ENCODE data around the gene MYO7A. TPM values are rescaled to one million over a fixed set of nuclear protein-coding genes. Genes with fewer than 3 reads are reported as not detected.

MYO7A gene
- total and polyA plus RNA-seq, 12 donors, result 0.91 to 6.8 (median 2.8) TPM

DNA sequence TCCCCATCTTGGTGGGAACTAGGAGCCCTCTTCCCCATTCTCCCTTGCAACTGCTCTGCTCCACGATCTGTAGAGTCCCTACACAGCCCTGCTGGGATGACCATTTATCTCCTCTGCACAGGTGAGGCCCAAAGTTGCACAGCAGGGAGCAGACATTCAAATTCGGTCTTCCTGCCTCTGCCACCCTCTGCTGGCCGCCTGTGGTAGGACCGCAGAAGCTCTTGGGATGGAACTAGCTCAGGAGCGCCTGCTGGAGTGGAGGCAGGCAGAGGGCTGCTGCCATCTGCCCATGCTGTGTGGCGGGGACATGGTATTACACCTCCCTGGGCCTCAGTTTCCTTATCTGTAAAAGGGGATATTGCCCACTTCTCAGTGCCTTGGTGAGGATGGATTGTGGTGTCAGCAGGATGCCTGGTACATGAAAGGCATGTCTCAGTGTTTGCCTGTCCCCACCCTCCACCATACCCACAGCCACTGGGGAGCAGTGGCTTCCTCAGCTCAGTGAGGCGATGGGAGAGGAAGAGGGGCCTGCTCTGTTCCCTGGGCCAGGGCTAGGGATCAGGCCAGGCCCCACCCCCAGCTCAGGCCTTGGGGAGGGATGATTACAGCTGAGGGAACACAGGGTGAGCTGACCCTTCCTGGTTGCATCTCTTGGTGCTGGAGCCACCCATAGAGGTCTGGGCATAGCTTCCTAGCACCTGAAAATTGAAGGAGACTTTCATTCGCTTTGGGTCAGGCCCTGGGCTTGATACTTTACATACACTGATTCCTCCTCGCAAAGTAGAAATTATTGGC, 36.7 kb upstream of the MYO7A start:
- peaks cover 0 to 8% (median 0%) of the 10 kb centered on the region in 9 donors for H3K4me1 ChIP-seq
- DNase-seq (peak; percentile 78 to 80), ATAC-seq (peak; percentile 68 to 80 (median 78))
- TF ChIP-seq, protein P1, sequence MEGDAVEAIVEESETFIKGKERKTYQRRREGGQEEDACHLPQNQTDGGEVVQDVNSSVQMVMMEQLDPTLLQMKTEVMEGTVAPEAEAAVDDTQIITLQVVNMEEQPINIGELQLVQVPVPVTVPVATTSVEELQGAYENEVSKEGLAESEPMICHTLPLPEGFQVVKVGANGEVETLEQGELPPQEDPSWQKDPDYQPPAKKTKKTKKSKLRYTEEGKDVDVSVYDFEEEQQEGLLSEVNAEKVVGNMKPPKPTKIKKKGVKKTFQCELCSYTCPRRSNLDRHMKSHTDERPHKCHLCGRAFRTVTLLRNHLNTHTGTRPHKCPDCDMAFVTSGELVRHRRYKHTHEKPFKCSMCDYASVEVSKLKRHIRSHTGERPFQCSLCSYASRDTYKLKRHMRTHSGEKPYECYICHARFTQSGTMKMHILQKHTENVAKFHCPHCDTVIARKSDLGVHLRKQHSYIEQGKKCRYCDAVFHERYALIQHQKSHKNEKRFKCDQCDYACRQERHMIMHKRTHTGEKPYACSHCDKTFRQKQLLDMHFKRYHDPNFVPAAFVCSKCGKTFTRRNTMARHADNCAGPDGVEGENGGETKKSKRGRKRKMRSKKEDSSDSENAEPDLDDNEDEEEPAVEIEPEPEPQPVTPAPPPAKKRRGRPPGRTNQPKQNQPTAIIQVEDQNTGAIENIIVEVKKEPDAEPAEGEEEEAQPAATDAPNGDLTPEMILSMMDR (IDR thresholded peaks at IDR 0.05), result peak; percentile 80 to 94 (median 91)
- no peaks in the 10 kb centered on the region for H3K27me3 ChIP-seq
- 33 to 34% methylated on average over 9 of the region's 9 CpGs for WGBS, 2 donors
- H3K27ac ChIP-seq, result no peak overlapping the region
- H3K36me3 ChIP-seq, result peaks cover 0 to 4% (median 0%) of the 10 kb centered on the region in 9 donors
- intact Hi-C loops (cut with DNase I), result loop anchor here in 9 of 10 donors (1.0 to 10.0 kb wide), 10 partner anchors 25 to 368 kb away; partner anchors contain the start of gene CAPN5 (in 1 of the 9)
- no peaks in the 10 kb centered on the region for H3K9me3 ChIP-seq
- H3K4me3 ChIP-seq, result no peak overlapping the region

DNA sequence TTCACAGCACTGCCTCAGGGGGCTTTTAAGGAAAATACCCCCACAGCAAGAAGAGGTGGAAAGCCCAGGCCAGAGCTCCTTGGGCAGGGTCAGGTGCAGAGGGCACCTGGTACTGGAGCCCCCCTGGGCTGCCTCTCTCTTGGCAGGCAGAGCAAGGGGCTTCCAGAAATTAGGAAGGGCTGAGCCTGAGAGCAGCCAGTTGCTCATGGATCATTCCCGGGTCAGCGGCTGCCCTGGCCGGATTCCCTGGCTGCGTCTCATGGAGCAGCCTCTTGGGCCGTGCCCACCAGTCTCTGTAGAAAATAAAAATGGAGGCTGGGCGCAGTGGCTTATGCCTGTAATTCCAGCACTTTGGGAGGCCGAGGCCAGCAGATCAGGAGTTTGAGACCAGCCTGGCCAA, 35.7 kb upstream of the MYO7A start:
- H3K27me3 ChIP-seq, result no peaks in the 10 kb centered on the region
- no peaks in the 10 kb centered on the region for H3K4me1 ChIP-seq
- TF ChIP-seq, protein P1 (IDR thresholded peaks at IDR 0.05), result no peak
- DNase-seq (no peak), ATAC-seq (no peak)
- no peaks in the 10 kb centered on the region for H3K9me3 ChIP-seq
- peaks cover 0 to 4% (median 0%) of the 10 kb centered on the region in 9 donors for H3K36me3 ChIP-seq
- 72 to 74% methylated on average over 7 of the region's 7 CpGs for WGBS, 2 donors
- no peak overlapping the region for H3K27ac ChIP-seq
- intact Hi-C loops (cut with DNase I), result loop anchor here in 5 of 10 donors (5.0 to 10.0 kb wide), 5 partner anchors 45 to 288 kb away; no protein-coding TSS in a partner anchor
- H3K4me3 ChIP-seq, result no peak overlapping the region

DNA sequence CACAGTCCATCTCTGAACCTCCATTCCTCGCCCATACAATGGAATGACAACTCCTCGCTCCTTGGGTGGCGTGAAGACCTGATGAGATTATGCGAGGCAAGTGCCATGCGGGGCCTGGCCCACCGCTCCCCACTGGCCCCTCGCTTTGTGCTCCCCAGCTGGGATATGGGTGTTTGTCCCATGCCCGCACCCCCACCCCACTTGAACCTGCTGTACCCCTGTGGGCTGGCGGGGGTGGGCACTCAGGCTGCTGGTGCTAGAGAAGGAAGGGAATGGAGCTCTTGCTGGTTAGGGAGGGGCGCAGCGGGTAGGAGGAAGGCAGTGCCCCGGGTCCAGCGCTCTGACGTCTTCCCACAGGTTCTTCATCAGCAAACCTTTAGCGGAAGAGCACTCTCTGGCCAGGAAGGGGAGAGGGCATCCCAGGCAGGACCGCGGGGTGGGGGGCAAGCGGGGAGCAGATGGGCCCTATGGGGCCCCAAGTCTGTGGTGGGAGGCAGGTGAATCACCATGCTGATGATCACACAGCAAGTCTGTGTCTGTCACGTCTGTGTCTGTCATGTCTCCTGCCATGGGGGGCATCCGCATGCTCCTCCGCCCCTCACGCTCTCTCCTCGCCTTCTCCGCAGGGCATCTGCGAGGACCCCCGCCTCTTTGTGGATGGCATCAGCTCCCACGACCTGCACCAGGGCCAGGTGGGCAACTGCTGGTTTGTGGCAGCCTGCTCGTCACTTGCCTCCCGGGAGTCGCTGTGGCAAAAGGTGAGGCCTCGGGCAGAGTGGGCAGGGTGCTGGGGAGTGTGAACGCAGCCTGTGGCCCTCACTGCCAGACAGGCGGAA, 34.8 kb upstream of the MYO7A start:
- no peaks in the 10 kb centered on the region for H3K9me3 ChIP-seq
- DNase-seq, result no peak
- no peak for ATAC-seq
- H3K27ac ChIP-seq, result no peak overlapping the region
- intact Hi-C loops (cut with DNase I), result loop anchor here in 5 of 10 donors (5.0 to 10.0 kb wide), 5 partner anchors 46 to 288 kb away; no protein-coding TSS in a partner anchor
- peaks cover 0 to 4% (median 0%) of the 10 kb centered on the region in 9 donors for H3K36me3 ChIP-seq
- WGBS, 2 donors, result 90 to 93% methylated on average over 33 of the region's 33 CpGs
- no peaks in the 10 kb centered on the region for H3K27me3 ChIP-seq
- TF ChIP-seq, protein P1 (IDR thresholded peaks at IDR 0.05), result no peak
- no peak overlapping the region for H3K4me3 ChIP-seq
- no peaks in the 10 kb centered on the region for H3K4me1 ChIP-seq
